H9 (cell line): ENCODE data around the gene PGM1. TPM values are rescaled to one million over a fixed set of nuclear protein-coding genes. Genes with fewer than 3 reads are reported as not detected.

Source experiments
- DNase-seq: peaks from one replicate; pipeline ENCODE4 v3.0.0-alpha.2; 2017
- H2AFZ ChIP-seq: one replicate; pipeline ENCODE4 v1.6.1; 2013; ENCODE audit warnings: mild to moderate bottlenecking, low read length, control low read depth, moderate library complexity
- H2AK5ac ChIP-seq: 2 replicates; pipeline ENCODE4 v1.6.1; 2013; ENCODE audit warnings: low read length, control low read depth, mixed read lengths; ENCODE audit not compliant: insufficient read length
- H2BK120ac ChIP-seq: one replicate; pipeline ENCODE4 v1.6.1; 2013; ENCODE audit warnings: low read depth, mild to moderate bottlenecking, low read length, control low read depth, inconsistent platforms; ENCODE audit not compliant: poor library complexity, severe bottlenecking
- H2BK12ac ChIP-seq: 2 replicates; pipeline ENCODE4 v1.6.1; 2013; ENCODE audit warnings: low read length, control low read depth, mixed read lengths, low read depth; ENCODE audit not compliant: insufficient read length
- H2BK15ac ChIP-seq: 2 replicates; pipeline ENCODE4 v1.6.1; 2013; ENCODE audit warnings: low read depth, low read length, control low read depth
- H2BK20ac ChIP-seq: one replicate; pipeline ENCODE4 v1.6.1; 2013; ENCODE audit warnings: low read depth, mild to moderate bottlenecking, low read length, control low read depth, inconsistent platforms; ENCODE audit not compliant: poor library complexity, severe bottlenecking
- H2BK5ac ChIP-seq: 2 replicates; pipeline ENCODE4 v1.6.1; 2013; ENCODE audit warnings: low read length, control low read depth, mixed read lengths; ENCODE audit not compliant: insufficient read length
- H3K14ac ChIP-seq: 2 replicates; pipeline ENCODE4 v1.6.1; 2013; ENCODE audit warnings: low read length, control low read depth; ENCODE audit not compliant: insufficient read depth
- H3K18ac ChIP-seq: 2 replicates; pipeline ENCODE4 v1.6.1; 2013; ENCODE audit warnings: low read depth, mild to moderate bottlenecking, mixed read lengths, low read length, control low read depth; ENCODE audit not compliant: insufficient read length
- H3K23ac ChIP-seq: 2 replicates; pipeline ENCODE4 v1.6.1; 2013; ENCODE audit warnings: low read length, control low read depth, mixed read lengths, low read depth; ENCODE audit not compliant: insufficient read length
- H3K23me2 ChIP-seq: 2 replicates; pipeline ENCODE4 v1.6.1; 2013; ENCODE audit warnings: low read depth, mild to moderate bottlenecking, mixed read lengths, low read length, control low read depth; ENCODE audit not compliant: insufficient read length, poor library complexity, severe bottlenecking
- H3K27ac ChIP-seq: 2 replicates; pipeline ENCODE4 v1.5.1; 2013; ENCODE audit warnings: low read length, control low read depth, mixed read lengths, low read depth; ENCODE audit not compliant: insufficient read length
- H3K27me3 ChIP-seq: 2 replicates; pipeline ENCODE4 v1.6.1; 2013; ENCODE audit warnings: low read length, control low read depth, inconsistent platforms; ENCODE audit not compliant: insufficient read depth
- H3K4ac ChIP-seq: 2 replicates; pipeline ENCODE4 v1.6.1; 2013; ENCODE audit warnings: low read depth, mild to moderate bottlenecking, control low read depth, inconsistent platforms, low read length, moderate library complexity
- H3K4me1 ChIP-seq: 2 replicates; pipeline ENCODE4 v1.6.1; 2013; ENCODE audit warnings: low read length, control low read depth, inconsistent platforms; ENCODE audit not compliant: insufficient read depth
- H3K4me2 ChIP-seq: 2 replicates; pipeline ENCODE4 v1.6.1; 2013; ENCODE audit warnings: low read length, control low read depth, mixed read lengths; ENCODE audit not compliant: insufficient read length, insufficient read depth
- H3K56ac ChIP-seq: 2 replicates; pipeline ENCODE4 v1.6.1; 2013; ENCODE audit warnings: low read depth, mild to moderate bottlenecking, mixed read lengths, low read length, control low read depth; ENCODE audit not compliant: insufficient read length
- H3K79me1 ChIP-seq: 2 replicates; pipeline ENCODE4 v1.6.1; 2013; ENCODE audit warnings: low read depth, mild to moderate bottlenecking, moderate library complexity, low read length, control low read depth, inconsistent platforms; ENCODE audit not compliant: insufficient read depth, poor library complexity, severe bottlenecking
- H3K79me2 ChIP-seq: 2 replicates; pipeline ENCODE4 v1.6.1; 2013; ENCODE audit warnings: low read length, control low read depth, inconsistent platforms; ENCODE audit not compliant: insufficient read depth
- H3K9ac ChIP-seq: 2 replicates; pipeline ENCODE4 v1.6.1; 2013; ENCODE audit warnings: low read length, control low read depth, mixed read lengths; ENCODE audit not compliant: insufficient read length; ENCODE audit errors: extremely low read depth
- H3K9me3 ChIP-seq: one replicate; pipeline ENCODE4 v1.6.1; 2013; ENCODE audit warnings: low read depth, low read length, inconsistent platforms; ENCODE audit not compliant: control insufficient read depth
- H3T11ph ChIP-seq: one replicate; pipeline ENCODE4 v1.6.1; 2013; ENCODE audit warnings: mild to moderate bottlenecking, low read length, control low read depth, inconsistent platforms
- H4K20me1 ChIP-seq: one replicate; pipeline ENCODE4 v1.6.1; 2013; ENCODE audit not compliant: control insufficient read depth, insufficient read length, insufficient read depth
- H4K5ac ChIP-seq: 2 replicates; pipeline ENCODE4 v1.6.1; 2013; ENCODE audit warnings: low read depth, mild to moderate bottlenecking, mixed read lengths, low read length, control low read depth; ENCODE audit not compliant: insufficient read length
- H4K8ac ChIP-seq: replicated peaks from 2 replicates; pipeline ENCODE4 v1.6.1; 2013; ENCODE audit warnings: low read length, control low read depth, mixed read lengths, low read depth; ENCODE audit not compliant: insufficient read length
- H4K91ac ChIP-seq: 2 replicates; pipeline ENCODE4 v1.6.1; 2013; ENCODE audit warnings: low read depth, mild to moderate bottlenecking, moderate library complexity, mixed read lengths, low read length, control low read depth; ENCODE audit not compliant: insufficient read length
- H3K27ac Mint-ChIP-seq, 3 experiments: 2 replicates in 2 of 3; 3 replicates in 1 of 3; pipeline ENCODE4 v1.8.0; 2020 to 2021; ENCODE audit warnings: mixed read lengths in 3 of 3, mild to moderate bottlenecking in 1 of 3, moderate library complexity in 1 of 3
- H3K27me3 Mint-ChIP-seq: 2 replicates; pipeline ENCODE4 v1.8.0; 2021; ENCODE audit warnings: low read depth, mild to moderate bottlenecking, moderate library complexity, mixed read lengths
- H3K36me3 Mint-ChIP-seq, 3 experiments: 2 replicates in 2 of 3; 3 replicates in 1 of 3; pipeline ENCODE4 v1.8.0; 2020 to 2021; ENCODE audit warnings: low read depth in 3 of 3, mixed read lengths in 3 of 3; ENCODE audit not compliant: insufficient read depth in 1 of 3
- H3K4me1 Mint-ChIP-seq, 2 experiments: 2 replicates each; pipeline ENCODE4 v1.8.0; 2020; ENCODE audit warnings: mixed read lengths in 2 of 2
- H3K4me3 Mint-ChIP-seq, 2 experiments: 2 replicates in 1 of 2; 3 replicates in 1 of 2; pipeline ENCODE4 v1.8.0; 2020 to 2021; ENCODE audit warnings: mild to moderate bottlenecking in 2 of 2, mixed read lengths in 2 of 2, moderate library complexity in 1 of 2
- H3K9me3 Mint-ChIP-seq, 2 experiments: 2 replicates in 1 of 2; 3 replicates in 1 of 2; pipeline ENCODE4 v1.8.0; 2020; ENCODE audit warnings: mild to moderate bottlenecking in 2 of 2, mixed read lengths in 2 of 2, moderate library complexity in 1 of 2
- WGBS: extraction: QIAGEN DNeasy Blood & Tissue Kit; methylation state at CpG from one replicate; pipeline ENCODE4 v1.1.7; 2013; ENCODE audit warnings: missing lambda C conversion rate, low lambda C conversion rate, mixed read lengths; ENCODE audit not compliant: insufficient read length; ENCODE audit errors: extremely low coverage; 5-methylcytosine and 5-hydroxymethylcytosine counted together
- total RNA-seq: library from RNA; stranded (reverse); gene quantifications from 2 replicates; pipeline ENCODE4 v1.2.1, GENCODE V29; 2021
- TF ChIP-seq, protein P1 (sequence below): fragments of 200-600 bp; sonication (generic); conservative IDR thresholded peaks from 3 replicates; pipeline ENCODE4 v1.8.0; 2021; ENCODE audit warnings: antibody characterized with exemption, mild to moderate bottlenecking

PGM1 gene
- total RNA-seq, 1 experiment from 2014 or later, result 56.4 TPM

DNA sequence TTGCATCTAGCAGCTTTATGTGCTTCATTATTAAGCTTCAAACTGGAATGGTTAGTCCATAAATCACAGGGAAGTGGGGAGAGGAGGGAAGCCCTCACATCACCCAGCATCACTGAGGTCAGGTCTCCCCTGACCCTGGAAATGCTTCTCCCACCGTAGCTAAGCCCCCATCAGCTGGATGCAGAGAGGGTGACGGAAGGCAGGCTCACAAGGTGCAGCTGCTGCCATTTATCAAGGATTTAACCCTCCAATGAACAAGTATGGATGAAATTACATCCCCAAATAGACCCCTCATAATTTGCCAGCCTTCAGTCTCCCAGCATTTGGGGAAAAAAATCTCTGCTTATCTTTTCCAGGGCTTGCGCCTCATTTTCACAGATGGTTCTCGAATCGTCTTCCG lies 60.8 kb downstream of the PGM1 start:
- Histone ChIP-seq H2BK12ac (no peak overlapping the region), H3K27ac (no peak overlapping the region), H3K27me3 (no peaks in the 10 kb centered on the region), H2BK20ac (no peak overlapping the region), H3K4ac (no peak overlapping the region), H2BK15ac (no peak overlapping the region), H4K20me1 (no peaks in the 10 kb centered on the region), H3K23ac (no peak overlapping the region), H4K8ac (no peak overlapping the region), H3K79me2 (no peaks in the 10 kb centered on the region), H2AFZ (no peak overlapping the region), H3K9ac (no peak overlapping the region), H4K5ac (no peak overlapping the region), H3K9me3 (no peaks in the 10 kb centered on the region), H3K4me1 (no peaks in the 10 kb centered on the region), H2BK5ac (no peak overlapping the region), H4K91ac (no peak overlapping the region), H3K56ac (no peak overlapping the region), H3K4me2 (no peak overlapping the region), H3K18ac (no peak overlapping the region), H3K23me2 (no peaks in the 10 kb centered on the region), H3K14ac (no peak overlapping the region), H2AK5ac (no peak overlapping the region), H3K79me1 (no peaks in the 10 kb centered on the region), H2BK120ac (no peak overlapping the region), H3T11ph (no peak overlapping the region)
- Mint-ChIP-seq H3K27ac (no peak overlapping the region), H3K4me1 (0 out of 4 replicates have a peak, but pooled peaks cover 0 to 2% of the 10 kb centered on the region in 2 experiments), H3K4me3 (no peak overlapping the region), H3K27me3 (no peaks in the 10 kb centered on the region), H3K9me3 (no peaks in the 10 kb centered on the region), H3K36me3 (peaks cover 4 to 25% (median 5%) of the 10 kb centered on the region in 3 experiments; a peak in 5 of 7 replicates)
- no CpG with 5 or more reads among the region's 6 CpGs for WGBS
- DNase-seq, result no peak
- TF ChIP-seq, protein P1, sequence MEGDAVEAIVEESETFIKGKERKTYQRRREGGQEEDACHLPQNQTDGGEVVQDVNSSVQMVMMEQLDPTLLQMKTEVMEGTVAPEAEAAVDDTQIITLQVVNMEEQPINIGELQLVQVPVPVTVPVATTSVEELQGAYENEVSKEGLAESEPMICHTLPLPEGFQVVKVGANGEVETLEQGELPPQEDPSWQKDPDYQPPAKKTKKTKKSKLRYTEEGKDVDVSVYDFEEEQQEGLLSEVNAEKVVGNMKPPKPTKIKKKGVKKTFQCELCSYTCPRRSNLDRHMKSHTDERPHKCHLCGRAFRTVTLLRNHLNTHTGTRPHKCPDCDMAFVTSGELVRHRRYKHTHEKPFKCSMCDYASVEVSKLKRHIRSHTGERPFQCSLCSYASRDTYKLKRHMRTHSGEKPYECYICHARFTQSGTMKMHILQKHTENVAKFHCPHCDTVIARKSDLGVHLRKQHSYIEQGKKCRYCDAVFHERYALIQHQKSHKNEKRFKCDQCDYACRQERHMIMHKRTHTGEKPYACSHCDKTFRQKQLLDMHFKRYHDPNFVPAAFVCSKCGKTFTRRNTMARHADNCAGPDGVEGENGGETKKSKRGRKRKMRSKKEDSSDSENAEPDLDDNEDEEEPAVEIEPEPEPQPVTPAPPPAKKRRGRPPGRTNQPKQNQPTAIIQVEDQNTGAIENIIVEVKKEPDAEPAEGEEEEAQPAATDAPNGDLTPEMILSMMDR, result no peak
